Mucosa of stomach (tissue), 1 donor: ENCODE measurements around the gene NTF3.

Source experiments
- H3K27me3 ChIP-seq: one replicate; pipeline ENCODE4 v1.7.0; 2013; ENCODE audit warnings: mild to moderate bottlenecking, low read length; ENCODE audit not compliant: control insufficient read depth, insufficient read depth
- H3K36me3 ChIP-seq: one replicate; pipeline ENCODE4 v1.7.0; 2013; ENCODE audit warnings: low read length; ENCODE audit not compliant: control insufficient read depth, insufficient read depth
- H3K4me1 ChIP-seq: one replicate; pipeline ENCODE4 v1.7.0; 2013; ENCODE audit warnings: mild to moderate bottlenecking, low read length; ENCODE audit not compliant: control insufficient read depth, insufficient read depth
- H3K4me3 ChIP-seq: one replicate; pipeline ENCODE4 v1.7.0; 2013; ENCODE audit warnings: low read length
- H3K9ac ChIP-seq: one replicate; pipeline ENCODE4 v1.7.0; 2013; ENCODE audit warnings: mild to moderate bottlenecking, low read length, moderate library complexity
- H3K9me3 ChIP-seq: one replicate; pipeline ENCODE4 v1.7.0; 2013; ENCODE audit warnings: mild to moderate bottlenecking, low read length, moderate library complexity; ENCODE audit not compliant: control insufficient read depth
- donor health status: Pancreatic carcinoma.

Gene NTF3

DNA sequence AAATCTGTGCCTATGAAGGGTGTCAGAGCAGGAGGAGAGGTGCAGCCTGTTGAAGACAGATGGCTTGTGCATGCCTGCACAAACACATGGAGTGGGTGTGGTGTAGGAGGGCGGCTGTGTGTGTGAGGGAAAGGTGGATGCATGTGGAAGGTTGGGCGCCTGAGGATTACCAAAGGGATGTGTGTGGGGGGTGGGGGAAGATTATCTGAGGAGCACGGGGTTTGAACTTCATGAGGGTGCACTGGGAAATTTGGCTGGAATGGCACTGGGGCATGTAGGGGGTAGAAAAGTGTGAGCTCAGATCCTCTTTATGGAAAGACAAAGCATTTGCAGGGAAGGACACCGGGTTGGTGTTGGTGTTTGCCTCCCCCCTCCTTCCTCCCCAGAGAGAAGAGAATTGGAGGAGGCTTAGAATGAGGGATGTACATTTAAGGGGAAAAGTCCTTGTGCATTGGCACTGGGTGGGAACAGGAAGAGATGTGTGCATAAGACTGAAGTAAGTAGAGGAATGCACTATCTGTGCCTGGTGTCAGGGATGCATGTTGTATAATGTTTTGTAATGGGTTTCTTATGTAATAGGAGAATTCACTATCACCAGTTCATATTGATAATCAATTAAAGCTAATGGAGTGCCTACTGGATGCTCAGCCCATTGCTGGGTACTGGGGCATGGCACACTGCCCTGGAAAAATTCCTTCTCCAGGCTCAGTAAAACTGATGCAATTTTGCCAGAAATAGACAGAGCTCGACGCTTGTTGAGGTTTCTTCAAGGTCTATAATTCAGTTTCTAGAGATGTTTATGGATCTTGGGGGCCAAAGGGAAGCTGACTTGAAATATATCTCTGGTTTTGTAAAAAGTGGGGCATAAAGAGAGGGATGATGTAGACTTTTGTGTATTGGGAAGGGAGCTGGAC lies 3.0 kb downstream of the NTF3 start:
- Histone ChIP-seq H3K4me1 (peaks cover 4% of the 10 kb centered on the region), H3K36me3 (no peaks in the 10 kb centered on the region), H3K27me3 (peaks cover 55% of the 10 kb centered on the region), H3K9me3 (no peaks in the 10 kb centered on the region), H3K9ac (no peak overlapping the region), H3K4me3 (no peak overlapping the region)

DNA sequence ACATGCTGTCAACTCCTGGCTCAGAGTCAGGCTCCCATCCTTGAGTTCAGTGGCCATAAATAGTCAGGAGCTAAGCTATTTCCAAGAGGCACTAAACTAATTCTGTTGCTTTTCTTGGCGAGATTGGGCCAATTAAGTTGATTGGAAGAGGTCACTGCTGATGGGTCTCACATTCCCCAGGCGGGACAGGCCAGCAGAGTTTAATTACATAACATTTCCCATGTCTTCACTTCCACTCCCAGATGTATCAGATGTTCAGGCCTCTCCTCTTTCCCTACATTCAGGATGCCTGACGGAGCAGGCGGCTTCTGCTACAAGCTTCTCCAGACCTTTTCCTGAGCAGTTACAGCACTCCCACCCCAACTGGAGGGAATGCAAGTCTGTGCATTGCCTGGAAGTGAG lies 5.3 kb downstream of the NTF3 start:
- H3K9ac ChIP-seq = no peak overlapping the region
- no peaks in the 10 kb centered on the region for H3K36me3 ChIP-seq
- peaks cover 33% of the 10 kb centered on the region for H3K27me3 ChIP-seq
- peaks cover 4% of the 10 kb centered on the region for H3K4me1 ChIP-seq
- H3K9me3 ChIP-seq = no peaks in the 10 kb centered on the region
- H3K4me3 ChIP-seq = no peak overlapping the region

DNA sequence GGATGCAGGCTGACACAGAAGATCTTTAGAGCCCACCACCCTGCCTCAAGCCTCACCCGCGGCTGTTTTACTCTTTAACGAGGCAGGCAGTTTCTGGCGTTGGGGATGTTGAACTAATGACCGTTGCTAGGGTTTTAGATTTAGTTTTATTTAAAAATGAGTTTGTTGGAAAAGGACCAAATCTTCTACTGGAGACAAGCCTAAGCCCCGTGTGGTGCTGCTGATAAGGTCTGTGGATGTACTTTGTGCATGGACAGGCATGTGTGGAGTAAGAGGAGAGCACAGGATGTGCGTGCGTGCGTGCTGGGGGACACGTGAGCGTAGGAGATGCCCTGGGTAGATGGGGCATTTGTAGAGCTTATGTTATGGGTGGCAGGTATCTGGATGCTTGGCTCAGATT lies 5.7 kb downstream of the NTF3 start:
- peaks cover 4% of the 10 kb centered on the region for H3K4me1 ChIP-seq
- no peak overlapping the region for H3K4me3 ChIP-seq
- no peak overlapping the region for H3K9ac ChIP-seq
- no peaks in the 10 kb centered on the region for H3K36me3 ChIP-seq
- peaks cover 29% of the 10 kb centered on the region for H3K27me3 ChIP-seq
- no peaks in the 10 kb centered on the region for H3K9me3 ChIP-seq

DNA sequence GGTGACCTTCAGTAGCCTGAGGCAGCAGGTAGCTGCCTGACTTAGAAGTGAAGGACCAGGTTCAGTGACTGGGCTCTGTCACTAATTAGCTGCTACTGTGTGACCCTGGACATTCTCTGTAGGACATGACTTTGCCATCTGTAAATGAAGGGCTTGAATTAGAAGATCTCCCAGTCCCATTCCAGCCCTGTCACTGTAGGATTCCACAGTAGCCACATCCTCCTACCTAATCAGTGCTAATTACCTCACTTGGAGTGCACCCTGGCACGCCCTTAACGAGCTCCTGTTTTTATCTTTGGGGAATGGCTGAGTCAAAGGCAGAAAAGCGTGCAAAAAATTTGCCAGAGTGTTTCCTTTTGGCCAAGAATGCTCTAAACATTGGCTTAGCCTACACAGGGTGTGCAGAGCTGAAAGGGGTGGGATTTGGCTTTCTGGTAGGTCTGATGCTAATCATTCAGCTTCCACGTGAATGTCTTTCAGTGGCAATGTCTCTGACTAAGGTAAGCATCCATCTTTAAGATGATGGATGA lies 6.8 kb downstream of the NTF3 start:
- Histone ChIP-seq H3K4me1 (peaks cover 4% of the 10 kb centered on the region), H3K9me3 (no peaks in the 10 kb centered on the region), H3K9ac (no peak overlapping the region), H3K36me3 (no peaks in the 10 kb centered on the region), H3K27me3 (peaks cover 17% of the 10 kb centered on the region), H3K4me3 (no peak overlapping the region)

GRCh38 chr12:5439371-5439771 lies 7.5 kb downstream of the NTF3 start:
- peaks cover 4% of the 10 kb centered on the region for H3K4me1 ChIP-seq
- H3K4me3 ChIP-seq = no peak overlapping the region
- peaks cover 11% of the 10 kb centered on the region for H3K27me3 ChIP-seq
- H3K9me3 ChIP-seq = no peaks in the 10 kb centered on the region
- no peak overlapping the region for H3K9ac ChIP-seq
- H3K36me3 ChIP-seq = no peaks in the 10 kb centered on the region

GRCh38 chr12:5439788-5440300 lies 7.9 kb downstream of the NTF3 start:
- Histone ChIP-seq H3K4me3 (no peak overlapping the region), H3K36me3 (no peaks in the 10 kb centered on the region)

GRCh38 chr12:5440978-5441377 lies 9.1 kb downstream of the NTF3 start:
- no peaks in the 10 kb centered on the region for H3K9me3 ChIP-seq
- H3K9ac ChIP-seq = no peak overlapping the region
- no peak overlapping the region for H3K4me3 ChIP-seq
- H3K27me3 ChIP-seq = no peaks in the 10 kb centered on the region
- no peaks in the 10 kb centered on the region for H3K36me3 ChIP-seq
- peaks cover 4% of the 10 kb centered on the region for H3K4me1 ChIP-seq

More at GRCh38 chr12:5439788-5440300, 7.9 kb downstream of the NTF3 start:
- no peaks in the 10 kb centered on the region for H3K9me3 ChIP-seq
- H3K4me1 ChIP-seq = peaks cover 4% of the 10 kb centered on the region
- peaks cover 6% of the 10 kb centered on the region for H3K27me3 ChIP-seq
- no peak overlapping the region for H3K9ac ChIP-seq

DNA sequence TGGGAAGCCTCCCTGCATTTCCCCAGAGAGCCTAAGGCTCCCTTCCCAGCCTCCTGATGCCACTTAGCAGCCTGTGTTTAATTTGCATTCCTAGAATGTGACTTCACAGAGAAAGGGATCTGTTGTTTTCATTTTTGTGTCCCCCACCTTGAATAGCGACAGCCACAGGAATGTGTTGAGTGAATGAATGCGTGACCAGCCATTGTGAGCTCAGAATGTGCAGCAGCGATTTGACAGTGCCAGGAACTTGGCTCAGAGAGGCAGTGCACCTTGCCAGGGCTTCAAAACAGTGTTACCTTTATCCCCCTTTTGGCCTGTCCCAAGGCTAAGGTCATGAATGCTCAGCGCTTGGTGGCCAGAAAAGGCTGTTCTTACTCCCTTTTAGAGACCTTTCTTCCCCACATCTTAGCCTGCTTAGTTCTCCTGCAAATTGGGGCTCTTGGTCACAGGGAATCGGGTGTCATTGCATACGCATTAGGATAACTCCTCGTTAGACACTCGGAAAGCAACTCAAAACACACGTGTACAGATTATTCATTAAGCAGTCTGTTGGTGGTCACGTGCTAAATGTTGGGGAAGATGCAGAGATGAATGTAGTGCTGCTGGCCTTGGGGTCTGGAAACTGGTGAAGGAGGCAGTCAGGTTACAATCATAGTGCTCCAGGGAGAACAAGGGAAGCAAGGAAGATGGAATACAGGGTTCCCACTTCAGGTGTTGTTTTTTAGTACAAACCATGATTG lies 9.8 kb downstream of the NTF3 start:
- Histone ChIP-seq H3K4me1 (peaks cover 4% of the 10 kb centered on the region), H3K9ac (no peak overlapping the region), H3K27me3 (no peaks in the 10 kb centered on the region), H3K9me3 (no peaks in the 10 kb centered on the region), H3K36me3 (no peaks in the 10 kb centered on the region), H3K4me3 (no peak overlapping the region)

DNA sequence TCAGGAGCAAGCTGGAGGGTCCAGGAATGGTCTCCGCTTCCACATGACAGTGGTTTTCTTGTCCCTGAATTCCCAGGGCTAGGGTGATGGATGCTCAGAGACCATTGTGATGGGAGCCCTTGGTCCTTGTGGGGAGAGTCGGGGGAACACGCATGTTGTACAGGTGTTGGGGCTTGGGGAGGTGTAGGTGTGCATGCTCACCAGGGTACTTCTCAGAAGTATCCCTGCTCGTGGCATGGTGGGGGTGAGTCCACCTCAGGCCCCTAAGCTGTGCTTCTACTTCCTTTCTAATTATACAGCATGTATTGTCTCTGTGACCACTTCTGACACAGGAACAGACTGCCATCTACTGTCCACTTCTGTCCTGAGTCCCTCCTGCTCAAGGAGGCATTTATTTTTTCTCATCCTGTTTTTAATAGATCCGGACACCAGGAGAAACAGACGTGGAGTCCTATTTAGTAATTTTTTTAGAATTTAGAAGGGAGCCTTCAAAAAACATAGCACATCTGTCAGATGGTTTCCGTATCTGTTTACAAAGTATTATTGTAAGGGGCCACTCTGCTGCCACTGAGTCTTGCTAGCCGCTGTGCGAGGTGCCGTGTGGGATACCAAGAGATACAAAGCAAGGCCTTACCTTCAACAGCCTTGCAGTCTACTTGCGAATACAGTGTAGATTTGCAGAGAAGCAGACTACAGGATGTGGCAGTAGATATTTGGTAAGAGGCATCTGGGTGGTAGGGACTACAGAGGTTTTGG lies 10.5 kb downstream of the NTF3 start:
- Histone ChIP-seq H3K27me3 (no peaks in the 10 kb centered on the region), H3K9ac (no peak overlapping the region), H3K4me3 (no peak overlapping the region), H3K9me3 (no peaks in the 10 kb centered on the region), H3K4me1 (peaks cover 4% of the 10 kb centered on the region), H3K36me3 (no peaks in the 10 kb centered on the region)

GRCh38 chr12:5444520-5444919 lies 12.6 kb downstream of the NTF3 start:
- H3K36me3 ChIP-seq = no peaks in the 10 kb centered on the region
- no peaks in the 10 kb centered on the region for H3K9me3 ChIP-seq
- H3K9ac ChIP-seq = no peak overlapping the region
- H3K4me3 ChIP-seq = no peak overlapping the region
- no peaks in the 10 kb centered on the region for H3K4me1 ChIP-seq
- peaks cover 9% of the 10 kb centered on the region for H3K27me3 ChIP-seq

- Histone ChIP-seq H3K9ac (no peak overlapping the region), H3K27me3 (peaks cover 9% of the 10 kb centered on the region), H3K4me3 (no peak overlapping the region), H3K36me3 (no peaks in the 10 kb centered on the region), H3K4me1 (no peaks in the 10 kb centered on the region), H3K9me3 (no peaks in the 10 kb centered on the region)
Measured at GRCh38 chr12:5447320-5447719, 15.4 kb downstream of the NTF3 start.
